Measurements from ENCODE around the gene MS4A14.
"Not testable (repeated sequence)": the region's sequence is repeated elsewhere in the genome, so short reads cannot be mapped to it uniquely, and the experiment has no call there.

Gene MS4A14, protein sequence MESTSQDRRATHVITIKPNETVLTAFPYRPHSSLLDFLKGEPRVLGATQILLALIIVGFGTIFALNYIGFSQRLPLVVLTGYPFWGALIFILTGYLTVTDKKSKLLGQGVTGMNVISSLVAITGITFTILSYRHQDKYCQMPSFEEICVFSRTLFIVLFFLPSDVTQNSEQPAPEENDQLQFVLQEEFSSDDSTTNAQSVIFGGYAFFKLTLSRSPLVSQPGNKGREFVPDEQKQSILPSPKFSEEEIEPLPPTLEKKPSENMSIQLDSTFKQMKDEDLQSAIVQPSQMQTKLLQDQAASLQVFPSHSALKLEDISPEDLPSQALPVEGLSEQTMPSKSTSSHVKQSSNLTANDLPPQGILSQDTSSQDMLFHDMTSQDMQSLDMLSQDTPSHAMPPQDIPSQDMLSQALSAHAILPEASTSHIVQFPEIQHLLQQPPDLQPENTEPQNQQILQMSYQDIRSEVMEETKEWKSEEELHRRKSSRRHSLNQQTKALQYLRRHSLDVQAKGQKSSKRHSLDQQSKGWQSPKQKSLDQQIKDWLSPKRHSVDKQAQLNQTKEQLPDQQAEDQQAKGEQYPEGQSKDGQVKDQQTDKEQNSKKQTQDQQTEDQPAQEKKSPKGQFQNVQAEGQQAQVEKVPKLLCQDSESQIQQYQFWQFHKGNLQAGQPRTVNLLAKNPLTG

DNA sequence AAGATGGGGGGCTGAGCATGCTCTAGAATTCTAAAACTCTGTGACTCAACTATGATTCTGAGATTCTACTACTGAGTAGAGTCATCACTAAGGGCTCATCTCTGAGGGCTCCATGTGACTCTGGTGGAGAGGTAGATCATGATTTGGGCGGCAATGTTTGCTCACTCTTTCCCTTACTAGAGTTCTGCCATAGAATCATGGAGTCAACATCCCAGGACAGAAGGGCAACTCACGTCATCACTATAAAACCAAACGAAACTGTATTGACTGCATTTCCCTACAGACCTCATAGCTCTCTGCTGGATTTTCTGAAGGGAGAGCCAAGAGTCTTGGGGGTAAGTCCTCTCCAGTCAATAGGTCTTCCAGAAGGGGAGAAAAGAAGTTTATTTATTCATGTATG, at the start of gene MS4A14:
TSS of gene MS4A14 (plus strand) at position 78 of the 400 bp plus-strand sequence. CDS start at position 198, 120 bp downstream.
- DNase-seq (ENCODE audit: low spot score), result no peak

DNA sequence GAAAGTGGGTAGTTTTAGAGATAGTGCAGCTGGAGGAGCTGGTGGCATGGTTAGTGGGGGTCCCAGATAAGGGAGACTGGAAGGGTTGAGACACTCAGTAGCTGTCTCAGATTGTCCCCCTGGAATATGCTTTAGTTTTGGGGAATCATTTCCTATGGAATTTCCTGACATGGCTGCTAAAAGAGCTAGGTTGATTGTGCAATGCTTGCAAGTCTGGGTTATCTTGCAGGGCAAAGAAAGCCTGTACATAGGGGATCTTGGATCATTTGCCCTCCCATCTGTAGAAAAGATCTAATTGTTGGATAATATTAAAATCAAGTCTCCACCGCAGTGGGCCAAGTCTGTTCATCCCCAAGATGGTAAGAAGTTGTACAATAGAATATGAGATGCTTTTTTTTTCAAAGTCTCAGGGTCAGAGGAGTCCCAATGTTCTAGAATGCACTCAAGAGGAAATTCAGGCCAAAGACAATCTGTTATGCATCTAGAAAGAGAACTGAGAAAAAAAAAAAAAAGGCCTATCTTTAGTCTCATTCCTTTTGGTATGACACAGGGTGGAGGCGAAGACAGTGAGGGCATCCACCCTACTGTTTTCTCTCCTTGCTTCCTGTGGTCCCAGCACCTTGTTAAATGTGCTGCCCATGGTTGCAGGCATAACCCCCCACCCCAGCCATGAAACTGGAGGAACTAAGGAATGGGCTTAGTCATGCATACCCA, 49.0 kb upstream of the MS4A14 start:
- DNase-seq (ENCODE audit: low spot score), result no peak

DNA sequence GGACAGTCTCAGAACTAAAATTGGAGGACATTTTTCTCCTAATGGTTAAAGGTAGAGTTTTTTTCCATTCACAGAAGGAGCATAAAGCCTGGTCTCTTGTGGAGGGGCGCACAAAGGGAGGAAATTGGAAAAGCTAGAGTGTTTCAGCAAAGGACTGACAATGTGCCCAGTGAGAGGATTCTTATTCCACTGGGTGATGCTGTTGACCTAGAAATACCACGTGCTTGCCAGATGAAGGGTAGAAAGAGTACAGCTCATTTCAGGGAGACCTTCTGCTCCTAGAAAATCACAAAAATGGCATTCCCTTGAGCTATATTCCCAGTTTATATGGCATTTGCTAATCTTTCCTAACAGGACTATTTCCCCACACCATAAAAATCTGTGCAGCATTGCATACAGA, 48.1 kb upstream of the MS4A14 start:
- no peak for DNase-seq (ENCODE audit: low spot score)

DNA sequence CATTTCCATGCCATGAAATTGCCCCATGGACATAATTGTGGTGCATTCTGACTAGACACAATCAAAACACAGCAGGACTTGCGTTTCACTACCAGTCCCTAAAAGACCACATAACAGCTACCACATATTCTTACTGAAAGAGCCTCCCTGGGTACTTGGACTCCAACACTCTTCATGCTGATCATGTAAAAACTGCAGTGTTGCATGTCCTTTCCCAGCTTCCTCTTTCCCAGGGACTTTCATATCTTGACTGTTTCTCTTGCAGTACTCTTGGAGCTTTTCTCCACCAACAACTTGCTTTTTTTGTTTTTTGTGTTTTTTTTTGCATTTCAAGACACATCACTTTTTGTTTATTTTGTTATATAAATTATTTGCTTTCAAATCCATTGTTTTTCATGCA, 46.3 kb upstream of the MS4A14 start:
- DNase-seq (ENCODE audit: low spot score), result peak; percentile 59

DNA sequence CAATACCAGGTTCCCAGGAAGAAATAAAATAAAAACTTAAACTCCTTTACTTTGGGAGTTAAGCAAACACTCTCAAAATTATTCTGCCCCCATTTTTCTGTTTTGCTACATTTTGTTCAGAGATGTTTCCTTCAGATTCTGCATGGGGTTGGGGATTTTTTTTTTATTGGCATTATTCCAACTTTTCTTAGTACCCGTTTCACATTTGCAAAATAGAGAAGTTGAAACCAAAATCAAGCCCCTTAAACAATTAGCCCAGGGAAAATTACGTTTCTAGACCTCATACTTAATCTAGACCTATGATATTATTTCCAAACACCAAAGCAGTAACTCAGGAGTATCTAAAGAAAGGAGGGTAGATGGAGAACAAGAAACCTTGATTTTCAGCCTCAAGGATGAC, 38.5 kb upstream of the MS4A14 start:
- DNase-seq (ENCODE audit: low spot score), result no peak

DNA sequence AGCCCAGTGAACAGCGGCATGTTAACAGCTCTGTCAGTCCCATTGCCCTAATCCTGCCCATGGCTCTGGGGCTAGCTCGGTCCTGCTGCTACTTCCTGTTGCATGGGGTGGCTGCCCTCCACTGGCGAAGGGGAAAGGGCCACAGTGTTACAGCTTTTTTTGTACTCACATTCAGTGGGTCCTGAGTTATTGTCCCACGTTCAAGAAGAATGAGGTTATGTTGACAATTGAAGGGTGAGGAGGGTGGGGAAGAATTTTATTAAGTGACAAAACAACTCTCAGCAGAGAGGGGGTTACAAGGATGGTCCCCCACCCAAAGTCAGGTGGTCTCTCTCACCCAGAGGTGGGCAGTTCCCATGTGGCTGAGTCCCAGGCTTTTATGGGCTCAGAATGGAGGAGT, 35.6 kb upstream of the MS4A14 start:
- DNase-seq (ENCODE audit: low spot score), result no peak

DNA sequence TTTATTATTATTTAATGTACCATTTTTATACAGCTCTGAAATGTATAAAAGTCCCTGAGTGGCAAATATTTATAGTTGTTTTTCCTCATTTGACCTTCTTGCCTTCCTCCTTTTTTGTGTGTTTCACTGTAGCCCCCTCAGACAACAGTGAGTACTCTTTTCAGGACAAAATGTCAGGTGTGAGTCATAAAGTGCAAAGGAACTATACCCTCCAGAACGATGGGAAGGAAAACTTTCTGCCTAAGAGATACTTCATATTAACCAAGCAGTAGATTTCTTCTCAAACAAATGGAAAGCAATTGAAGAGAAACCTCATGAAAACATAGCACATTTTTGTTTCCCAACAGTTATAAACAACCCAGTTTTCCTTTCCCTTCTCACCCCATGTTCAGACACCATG, 34.0 kb upstream of the MS4A14 start:
- DNase-seq (ENCODE audit: low spot score), result no peak

DNA sequence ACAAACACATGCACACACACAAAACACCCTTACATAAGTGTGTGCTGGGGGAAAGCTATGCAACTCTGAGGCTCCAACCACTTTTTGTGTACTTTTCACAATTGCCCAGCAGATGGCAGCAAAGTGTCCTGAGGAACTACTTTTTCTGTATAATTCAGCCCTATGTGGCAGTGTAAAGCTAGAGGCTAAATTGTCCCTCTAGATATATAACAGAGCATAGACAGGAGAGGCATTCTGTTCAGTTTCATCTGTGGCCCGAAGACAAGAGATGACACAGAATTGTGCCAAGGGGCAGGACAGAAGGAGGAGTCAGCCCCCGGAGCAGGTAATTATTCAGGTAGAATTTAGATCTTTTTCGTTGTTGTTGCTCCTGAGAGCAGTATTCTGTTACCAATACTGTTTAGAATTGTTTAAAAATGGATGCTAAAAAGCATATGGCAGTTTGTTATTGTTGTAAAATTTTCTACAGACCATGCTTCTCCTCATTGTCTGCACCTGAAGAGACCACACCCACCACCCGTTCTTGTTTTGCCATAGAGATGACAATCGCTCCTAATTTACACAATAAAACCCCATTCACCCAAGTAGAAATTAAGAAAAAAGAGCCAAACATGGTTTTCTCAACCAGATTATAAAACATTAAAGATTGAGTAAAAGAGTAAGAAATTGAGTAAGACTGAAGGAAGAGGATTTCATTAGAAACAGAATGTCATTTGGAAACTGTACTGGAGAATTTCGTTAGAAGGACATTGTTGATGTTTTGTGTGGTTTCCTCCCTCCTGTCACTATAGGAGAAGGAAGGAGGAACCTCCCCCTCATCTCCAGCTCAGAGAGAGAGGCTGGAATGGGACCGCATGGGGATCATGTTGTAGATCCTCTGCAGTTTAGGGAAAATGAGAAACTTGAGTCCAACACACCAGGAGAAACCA, 32.5 kb upstream of the MS4A14 start:
- peak; percentile 87 for DNase-seq (ENCODE audit: low spot score)

DNA sequence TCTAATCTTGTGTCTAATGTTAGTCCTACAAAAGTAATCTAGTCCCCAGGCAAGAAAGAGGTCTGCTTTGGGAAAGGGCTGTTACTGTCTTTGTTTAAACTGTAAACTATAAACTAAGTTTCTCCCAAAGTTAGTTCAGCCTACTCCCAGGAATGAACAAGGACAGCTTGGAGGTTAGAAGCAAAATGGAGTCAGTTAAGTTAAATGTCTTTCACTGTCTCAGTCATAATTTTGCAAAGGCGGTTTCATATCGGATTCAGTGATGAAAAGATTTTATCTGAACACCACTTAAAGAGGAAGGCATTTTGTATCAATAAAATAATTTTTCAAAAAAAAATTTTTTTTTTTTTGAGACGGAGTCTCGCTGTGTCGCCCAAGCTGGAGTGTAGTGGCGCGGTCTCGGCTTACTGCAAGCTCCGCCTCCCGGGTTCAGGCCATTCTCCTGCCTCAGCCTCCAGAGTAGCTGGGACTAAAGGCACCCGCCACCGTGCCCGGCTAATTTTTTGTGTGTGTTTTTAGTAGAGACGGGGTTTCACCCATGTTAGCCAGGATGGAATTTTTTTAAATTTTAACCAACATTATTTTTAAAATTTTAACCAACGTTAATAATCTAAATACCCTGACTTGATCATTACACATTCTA, 29.9 kb upstream of the MS4A14 start:
- DNase-seq (ENCODE audit: low spot score), result not testable (repeated sequence)

DNA sequence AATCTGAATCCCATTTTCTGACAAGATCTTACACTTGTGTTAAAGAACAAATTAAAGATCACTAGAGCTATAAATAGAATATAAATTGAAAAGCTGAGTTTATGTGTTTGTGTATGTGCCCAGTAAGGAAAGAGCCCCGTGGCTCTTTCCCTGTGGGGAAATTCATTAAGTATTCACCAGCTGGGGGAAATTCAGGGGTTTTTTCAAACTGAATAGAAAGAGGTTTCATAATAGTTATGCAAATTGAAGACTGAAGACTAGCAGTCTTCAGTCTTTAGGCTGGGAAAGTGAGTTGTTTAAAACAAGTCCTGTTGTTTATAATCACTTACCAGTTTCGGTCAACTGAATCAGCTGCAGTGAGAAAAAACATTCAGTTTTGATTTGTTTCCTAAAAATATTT, 29.2 kb upstream of the MS4A14 start:
- no peak for DNase-seq (ENCODE audit: low spot score)

DNA sequence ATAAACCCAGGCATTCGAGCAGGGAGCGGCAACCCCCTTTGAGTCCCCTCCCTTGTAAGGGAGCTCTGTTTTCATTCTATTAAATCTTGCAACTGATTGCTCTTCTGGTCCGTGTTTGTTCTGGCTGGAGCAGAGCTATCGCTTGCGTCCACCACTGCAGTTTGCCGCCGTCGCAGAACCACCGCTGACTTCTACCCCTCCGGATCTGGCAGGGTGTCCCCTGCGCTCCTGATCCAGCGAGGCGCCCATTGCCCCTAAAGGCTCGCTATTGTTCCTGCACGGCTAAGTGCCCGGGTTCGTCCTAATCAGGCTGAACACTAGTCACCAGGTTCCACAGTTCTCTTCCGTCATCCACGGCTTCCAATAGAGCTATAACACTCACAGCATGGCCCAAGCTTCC, 28.4 kb upstream of the MS4A14 start:
- no peak for DNase-seq (ENCODE audit: low spot score)

DNA sequence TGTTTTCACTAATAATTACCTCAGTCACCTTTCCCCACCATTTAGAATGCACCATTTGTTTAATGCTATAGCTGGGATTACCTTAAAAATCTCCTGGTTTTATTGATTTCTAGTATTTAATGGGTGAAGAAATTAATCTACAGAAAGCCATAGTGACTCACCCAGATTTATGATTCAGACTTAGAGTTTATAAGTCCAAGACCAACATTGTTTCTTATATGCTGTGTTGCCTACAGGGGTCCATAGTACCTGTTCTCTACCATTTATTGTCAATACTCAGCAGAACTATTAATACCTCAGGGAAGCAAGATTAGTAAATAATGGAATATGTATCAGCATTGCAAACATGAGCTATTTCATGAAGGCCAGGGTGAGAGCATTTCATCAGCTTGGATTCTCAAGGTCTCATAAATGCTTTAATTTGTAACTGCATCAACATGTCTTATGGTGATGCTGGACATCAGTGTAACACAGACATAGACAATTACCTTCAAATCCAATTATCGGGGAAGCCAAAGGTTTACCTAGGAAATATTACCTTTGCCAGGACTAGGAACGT, 25.9 kb upstream of the MS4A14 start:
- no peak for DNase-seq (ENCODE audit: low spot score)

DNA sequence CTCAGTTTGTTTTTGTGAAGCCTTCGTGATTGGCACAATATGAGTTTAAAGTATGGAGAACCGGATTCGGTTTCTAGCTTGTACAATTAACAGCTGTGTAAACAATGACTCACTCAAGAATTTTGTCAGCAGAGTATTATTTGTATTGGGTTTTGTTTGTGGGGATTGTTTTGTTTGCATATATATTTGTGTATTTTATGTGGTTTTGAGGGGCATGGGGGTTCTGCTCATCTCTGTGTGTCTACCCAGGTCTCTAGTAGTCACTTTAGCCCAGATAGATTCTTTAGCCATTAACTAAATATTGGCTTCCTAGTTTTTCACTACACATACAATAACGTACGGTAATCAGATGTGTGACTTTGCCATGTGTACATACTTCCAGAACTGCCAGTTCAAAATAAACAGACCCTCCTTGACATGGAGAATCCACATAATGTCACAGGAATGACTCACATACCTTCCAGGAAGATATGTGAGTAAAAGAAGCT, 25.4 kb upstream of the MS4A14 start:
- no peak for DNase-seq (ENCODE audit: low spot score)

DNA sequence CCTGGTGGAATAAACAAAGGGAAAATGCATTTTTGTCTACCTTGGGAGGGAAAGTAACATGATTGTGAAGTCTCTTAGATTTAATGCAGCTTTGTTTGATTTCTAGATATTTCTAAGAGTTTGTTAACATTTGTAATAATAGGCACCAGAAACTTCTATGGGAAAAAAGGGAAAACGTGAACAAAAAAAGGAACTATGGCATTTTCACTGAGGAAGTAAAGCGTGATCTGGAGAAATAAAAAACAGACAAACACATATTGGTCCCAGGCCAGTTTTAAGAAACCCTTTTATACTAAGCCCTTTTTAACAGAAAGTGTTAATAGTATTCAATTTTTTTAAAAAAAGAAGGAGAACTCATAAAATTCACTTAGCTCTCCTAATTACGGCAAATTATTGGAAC, 24.9 kb upstream of the MS4A14 start:
- DNase-seq (ENCODE audit: low spot score), result no peak

DNA sequence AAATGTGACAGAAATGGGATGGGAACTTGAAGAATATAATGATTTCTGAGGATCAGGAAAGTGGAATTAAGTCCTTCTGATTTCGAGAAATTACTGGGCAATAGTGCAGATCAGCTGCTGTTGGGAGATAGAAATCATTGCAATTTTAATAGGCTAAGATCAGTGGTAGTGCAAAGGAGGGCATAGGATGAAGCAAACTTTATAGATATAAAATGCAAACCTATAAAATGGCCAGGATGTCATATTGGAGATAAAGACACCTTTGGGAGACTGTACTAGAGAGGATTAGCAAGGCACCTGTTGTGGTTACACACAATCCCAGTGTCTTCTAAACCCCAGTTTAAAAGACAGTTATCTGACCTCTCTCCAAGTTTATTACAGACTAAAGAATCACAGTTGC, 24.4 kb upstream of the MS4A14 start:
- no peak for DNase-seq (ENCODE audit: low spot score)

DNA sequence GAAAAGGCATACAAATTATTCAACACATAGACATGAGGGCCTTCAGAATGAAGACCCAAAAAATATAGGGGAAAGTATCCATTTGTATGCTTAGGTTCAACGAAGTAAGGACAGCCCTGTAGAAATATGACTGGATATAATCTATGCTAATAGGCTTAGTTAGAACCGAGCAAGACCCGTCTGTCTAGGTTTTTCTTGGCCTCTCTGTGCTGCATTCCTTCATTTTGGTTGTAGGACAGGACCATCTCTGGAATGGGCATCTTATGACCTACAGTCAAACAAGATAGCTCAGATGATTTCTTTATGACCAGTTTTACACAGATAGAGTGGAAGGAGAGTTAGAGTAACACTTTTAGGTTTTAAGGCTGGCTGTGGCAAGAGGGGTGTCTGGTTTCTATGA, 23.5 kb upstream of the MS4A14 start:
- no peak for DNase-seq (ENCODE audit: low spot score)

DNA sequence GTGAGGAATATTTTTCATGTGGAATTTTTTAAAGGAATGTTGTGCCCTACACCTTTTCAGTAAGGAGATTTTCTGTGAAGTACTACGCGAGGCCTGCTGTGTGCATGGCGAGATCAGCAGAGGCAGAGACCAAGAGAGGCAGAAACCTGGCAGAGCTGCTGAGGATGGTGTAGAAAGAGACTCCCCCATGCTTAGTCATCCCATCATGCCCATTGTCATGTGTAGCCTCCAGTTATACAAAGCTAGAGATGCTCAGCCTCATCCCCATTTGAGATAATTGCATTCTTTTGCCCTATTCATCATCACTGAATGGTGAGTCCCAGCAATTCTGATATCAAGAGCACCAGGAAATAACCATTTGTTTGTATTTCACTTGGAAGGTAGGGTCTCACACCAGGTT, 20.9 kb upstream of the MS4A14 start:
- no peak for DNase-seq (ENCODE audit: low spot score)

DNA sequence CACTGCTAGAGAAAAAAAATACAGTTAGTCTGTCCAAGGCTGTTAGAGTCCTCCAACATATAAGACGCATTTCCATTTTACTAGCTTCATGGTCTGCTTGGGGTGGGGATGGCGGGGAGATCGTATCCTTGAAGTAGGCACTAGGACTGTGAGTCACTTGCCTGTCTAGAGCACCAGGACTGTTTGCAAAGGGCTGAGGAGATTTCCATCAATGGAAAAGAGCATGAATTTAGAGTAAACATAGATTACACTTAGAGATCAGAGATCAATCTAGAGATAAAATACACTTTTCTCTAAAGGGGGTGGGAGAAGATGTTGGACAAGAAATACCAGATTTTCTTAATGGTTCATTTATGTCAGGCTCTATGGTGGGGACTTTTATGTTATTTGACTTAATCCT, 19.7 kb upstream of the MS4A14 start:
- DNase-seq (ENCODE audit: low spot score), result no peak

DNA sequence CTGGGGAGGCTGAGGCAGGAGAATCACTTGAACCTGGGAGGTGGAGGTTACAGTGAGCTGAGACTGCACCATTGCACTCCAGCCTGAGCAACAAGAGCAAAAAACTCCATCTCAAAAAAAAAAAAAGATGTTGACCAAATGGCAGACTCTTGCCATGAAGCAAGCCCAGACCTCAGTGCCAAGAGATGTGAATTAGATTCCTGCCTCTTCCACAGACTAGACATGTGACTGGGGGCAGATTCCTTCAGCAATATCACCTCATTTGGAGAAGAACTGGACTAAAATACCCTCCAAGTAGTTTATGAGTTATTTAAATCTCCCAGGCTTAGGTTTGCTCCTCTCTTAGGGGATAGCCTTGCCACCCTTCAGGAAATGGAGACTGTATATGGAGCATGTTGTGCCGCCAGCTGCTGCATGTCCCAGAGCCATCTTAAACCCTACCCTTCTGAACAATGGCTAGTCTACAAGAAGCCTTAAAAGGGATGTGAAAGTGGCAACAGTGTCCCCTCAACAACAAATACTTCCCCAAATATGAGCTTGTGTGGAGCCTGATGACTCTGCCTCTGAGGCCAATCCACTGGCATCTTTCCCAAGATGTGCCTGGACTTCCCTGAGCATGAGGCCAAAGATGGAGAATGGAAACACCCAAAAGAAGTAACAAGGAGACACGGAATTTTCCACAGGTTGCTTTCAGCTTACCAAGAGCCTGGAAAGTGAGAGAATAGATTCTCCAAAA, 18.7 kb upstream of the MS4A14 start:
- peak; percentile 88 for DNase-seq (ENCODE audit: low spot score)

DNA sequence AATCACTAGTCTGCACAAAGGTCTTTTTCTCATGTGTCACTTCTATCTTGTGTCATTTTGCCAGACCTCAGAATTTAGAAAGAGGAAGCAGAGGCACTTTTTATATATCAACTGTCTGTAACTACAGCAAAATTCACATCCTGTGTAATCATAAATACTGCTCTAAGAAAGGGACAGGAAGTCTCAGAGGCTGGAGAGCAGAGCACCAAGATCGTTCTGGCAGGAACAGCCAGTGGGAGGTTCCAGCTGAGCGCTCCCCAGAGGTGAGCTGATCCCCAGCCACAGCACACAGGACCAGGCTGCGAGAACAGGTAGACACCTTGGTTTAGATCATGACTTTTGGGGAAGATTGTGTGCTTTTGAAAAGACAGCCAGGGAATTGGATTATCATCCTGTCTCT, 17.9 kb upstream of the MS4A14 start, which contains the start of gene MS4A7:
TSS of gene MS4A7 (plus strand) at position 179 of the 400 bp plus-strand sequence. CDS start 4,610 bp downstream, outside the sequence.
- DNase-seq (ENCODE audit: low spot score), result peak; percentile 82

Data from pons (tissue), 1 donor.